Measurements from ENCODE around the gene GRPEL1.

- TF ChIP-seq CTCF (conservative IDR thresholded peaks at IDR 0.05; ENCODE audit: low read depth, low read length) (no peak), POLR2A (IDR thresholded peaks at IDR 0.05; ENCODE audit: low read depth, low read length) (no peak), BHLHE40 (IDR thresholded peaks at IDR 0.05; ENCODE audit: low read depth, low read length) (no peak), USF2 (IDR thresholded peaks at IDR 0.05; ENCODE audit: low read depth, low read length) (no peak), RCOR1 (IDR thresholded peaks at IDR 0.05; ENCODE audit: insufficient replicate concordance, low read length) (no peak)
Measured at GRCh38 chr4:7066493-7066892, 1.4 kb downstream of the GRPEL1 start.

All from IMR-90 (cell line).